GM12878 (cell line): ENCODE results near the gene NEK7. TPM values are rescaled to one million over a fixed set of nuclear protein-coding genes. Genes with fewer than 3 reads are reported as not detected.
"Not testable (repeated sequence)": the region's sequence is repeated elsewhere in the genome, so short reads cannot be mapped to it uniquely, and the experiment has no call there.

Experiments
- ATAC-seq: fragments of 200-7000 bp; cut with Tn5 transposase; 3 replicates; pipeline ENCODE4 v1.9.1; 2020; ENCODE audit warnings: mild to moderate bottlenecking, moderate library complexity
- BruUV-seq: library from RNA; stranded (reverse); fragments of 400-500 nt; replicated peaks from 2 replicates; lab custom pipeline; 2021; lab: Mats Ljungman, UMichigan
- CTCF ChIA-PET: fragments of 300-600 bp; sonication (Branson Sonifier 250); formaldehyde crosslinking; extraction: SDS; loops from one replicate; lab custom pipeline; 2021; ENCODE audit warnings: inconsistent platforms; lab: Yijun Ruan, JAX
- POLR2A ChIA-PET: fragments of 350-600 bp; formaldehyde crosslinking; extraction: SDS; loops from one replicate; lab custom pipeline; 2021; ENCODE audit warnings: inconsistent platforms; lab: Charles Lee
- RAD21 ChIA-PET: fragments of 300-600 bp; sonication (Branson Sonifier 250); formaldehyde crosslinking; loops from one replicate; lab custom pipeline; 2023; ENCODE audit warnings: antibody characterized with exemption; ENCODE audit not compliant: unreplicated experiment; lab: Charles Lee
- SMC1A ChIA-PET: fragments of 300-600 bp; sonication (Branson Sonifier 250); formaldehyde crosslinking; loops from one replicate; lab custom pipeline; 2023; ENCODE audit not compliant: unreplicated experiment, uncharacterized antibody; lab: Charles Lee
- DNase-seq: peaks from one replicate; pipeline ENCODE4 v3.0.0-alpha.2; 2011; ENCODE audit warnings: low read depth, low spot score
- FAIRE-seq: peaks from 3 replicates; lab custom pipeline; 2011; peaks lifted over from hg19 to GRCh38; lab: Jason Lieb, UNC
- H2AFZ ChIP-seq: 2 replicates; pipeline ENCODE4 v1.6.0; 2011; ENCODE audit warnings: low read depth, low read length, control low read depth; ENCODE audit not compliant: control insufficient read depth
- H3K27ac ChIP-seq: 2 replicates; pipeline ENCODE4 v1.5.1; 2011; ENCODE audit warnings: control low read depth; ENCODE audit not compliant: control insufficient read depth, insufficient read depth
- H3K27me3 ChIP-seq, 2 experiments: replicated peaks in 1 of 2; 2 replicates each; pipeline versions ENCODE4 v1.6.0 to v1.6.1; 2011; ENCODE audit warnings: low read length in 1 of 2; ENCODE audit not compliant: control insufficient read depth in 2 of 2, insufficient read depth in 2 of 2
- H3K36me3 ChIP-seq, 2 experiments: 2 replicates each; pipeline ENCODE4 v1.5.1; 2011; ENCODE audit warnings: low read length in 1 of 2; ENCODE audit not compliant: control insufficient read depth in 2 of 2, insufficient read depth in 2 of 2
- H3K4me1 ChIP-seq: 2 replicates; pipeline ENCODE4 v1.6.1; 2011; ENCODE audit warnings: mild to moderate bottlenecking, low read length, moderate library complexity, mixed read lengths; ENCODE audit not compliant: control insufficient read depth, insufficient read depth
- H3K4me2 ChIP-seq: 2 replicates; pipeline ENCODE4 v1.6.0; 2011; ENCODE audit warnings: control low read depth; ENCODE audit not compliant: control insufficient read depth, insufficient read depth
- H3K4me3 ChIP-seq: fragments of 200-600 bp; sonication (generic); 2 replicates; pipeline ENCODE4 v1.5.1; 2016
- H3K79me2 ChIP-seq: 2 replicates; pipeline ENCODE4 v1.6.0; 2011; ENCODE audit warnings: low read length; ENCODE audit not compliant: control insufficient read depth, insufficient read depth
- H3K9ac ChIP-seq: 2 replicates; pipeline ENCODE4 v1.8.0; 2011; ENCODE audit warnings: low read length, control low read depth, mixed read lengths; ENCODE audit not compliant: control insufficient read depth, insufficient read depth
- H3K9me3 ChIP-seq: replicated peaks from 3 replicates; pipeline ENCODE4 v1.5.1; 2011; ENCODE audit warnings: mild to moderate bottlenecking, low read length; ENCODE audit not compliant: control insufficient read depth, insufficient read depth
- H4K20me1 ChIP-seq: 2 replicates; pipeline ENCODE4 v1.6.0; 2011; ENCODE audit not compliant: control insufficient read depth, insufficient read depth
- ATF7 ChIP-seq: fragments of 450-650 bp; IDR thresholded peaks from 2 replicates; pipeline ENCODE4 v1.6.1; 2016; ENCODE audit warnings: low read depth, mild to moderate bottlenecking
- BRCA1 ChIP-seq: IDR thresholded peaks from 2 replicates; pipeline ENCODE4 v1.6.1; 2011; ENCODE audit warnings: low read depth, low read length, improper control_type of control experiment
- MTA3 ChIP-seq: IDR thresholded peaks from 2 replicates; pipeline ENCODE4 v1.6.1; 2012; ENCODE audit warnings: low read length, inconsistent platforms, borderline replicate concordance
- WGBS: methylation state at CpG from one replicate; pipeline ENCODE4 v1.1.6; 2016; ENCODE audit warnings: low lambda C conversion rate; ENCODE audit not compliant: insufficient replicate concordance, insufficient coverage; ENCODE audit errors: missing lambda C conversion rate; 5-methylcytosine and 5-hydroxymethylcytosine counted together
- in situ Hi-C: fragments of 300-500 bp; cut with MboI; formaldehyde crosslinking; loops from 9 replicates; pipeline ENCODE4 v1.14.3; 2018; ENCODE audit warnings: mixed read lengths
- intact Hi-C: fragments of 100-400 bp; cut with micrococcal nuclease; formaldehyde crosslinking; loops from one replicate; pipeline ENCODE4 v1.14.2; 2022; ENCODE audit not compliant: unreplicated experiment
- polyA plus RNA-seq, 11 experiments: library from polyadenylated mRNA; depleted of rRNA in 4 of 11; unstranded in 6 of 11; stranded (reverse) in 5 of 11; fragments of >200 nt; fragmentation: Nextera tagmentation in 4 of 11; fragmentation: Illumina TruSeq in 1 of 11; extraction: Ambion mirVana in 4 of 11; extraction: Trizol in 1 of 11; gene quantifications; 1 replicate in 1 of 11; 2 replicates in 10 of 11; pipeline versions ENCODE4 v1.2.1 to v1.2.3, GENCODE V29; 2011 to 2016; ENCODE audit warnings: inconsistent platforms in 2 of 11, missing spikeins in 2 of 11, low read depth in 1 of 11
- total RNA-seq, 4 experiments: library from RNA; depleted of rRNA in 3 of 4; stranded (reverse); fragments of >200 nt in 3 of 4; fragmentation: Illumina TruSeq in 1 of 4; extraction: Trizol in 1 of 4; gene quantifications; 2 replicates each; pipeline versions ENCODE4 v1.2.1 to v1.2.3, GENCODE V29; 2013 to 2021
- TF ChIP-seq, protein P1 (sequence below): fragments of 450-650 bp; formaldehyde crosslinking; IDR thresholded peaks from 2 replicates; pipeline ENCODE4 v1.4.0; 2022; ENCODE audit warnings: mild to moderate bottlenecking, moderate library complexity

NEK7 gene
- total and polyA plus RNA-seq, 10 of the 15 experiments (the other 5 are each of a cell fraction or from before 2014, with no cell fraction given) = 9.4 to 77.7 (median 24.0) TPM

GRCh38 chr1:198128533-198128932, 28.3 kb upstream of the NEK7 start (continued):
- TF ChIP-seq, protein P1, sequence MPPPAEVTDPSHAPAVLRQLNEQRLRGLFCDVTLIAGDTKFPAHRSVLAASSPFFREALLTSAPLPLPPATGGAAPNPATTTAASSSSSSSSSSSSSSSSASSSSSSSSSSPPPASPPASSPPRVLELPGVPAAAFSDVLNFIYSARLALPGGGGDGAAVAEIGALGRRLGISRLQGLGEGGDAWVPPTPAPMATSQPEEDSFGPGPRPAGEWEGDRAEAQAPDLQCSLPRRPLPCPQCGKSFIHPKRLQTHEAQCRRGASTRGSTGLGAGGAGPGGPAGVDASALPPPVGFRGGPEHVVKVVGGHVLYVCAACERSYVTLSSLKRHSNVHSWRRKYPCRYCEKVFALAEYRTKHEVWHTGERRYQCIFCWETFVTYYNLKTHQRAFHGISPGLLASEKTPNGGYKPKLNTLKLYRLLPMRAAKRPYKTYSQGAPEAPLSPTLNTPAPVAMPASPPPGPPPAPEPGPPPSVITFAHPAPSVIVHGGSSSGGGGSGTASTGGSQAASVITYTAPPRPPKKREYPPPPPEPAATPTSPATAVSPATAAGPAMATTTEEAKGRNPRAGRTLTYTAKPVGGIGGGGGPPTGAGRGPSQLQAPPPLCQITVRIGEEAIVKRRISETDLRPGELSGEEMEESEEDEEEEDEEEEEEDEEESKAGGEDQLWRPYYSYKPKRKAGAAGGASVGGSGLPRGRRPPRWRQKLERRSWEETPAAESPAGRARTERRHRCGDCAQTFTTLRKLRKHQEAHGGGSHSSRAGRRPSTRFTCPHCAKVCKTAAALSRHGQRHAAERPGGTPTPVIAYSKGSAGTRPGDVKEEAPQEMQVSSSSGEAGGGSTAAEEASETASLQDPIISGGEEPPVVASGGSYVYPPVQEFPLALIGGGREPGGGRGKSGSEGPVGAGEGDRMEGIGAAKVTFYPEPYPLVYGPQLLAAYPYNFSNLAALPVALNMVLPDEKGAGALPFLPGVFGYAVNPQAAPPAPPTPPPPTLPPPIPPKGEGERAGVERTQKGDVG (CRISPR knock-in tag) = no peak
- TF ChIP-seq MTA3 (no peak), BRCA1 (no peak), ATF7 (no peak)
- TF ChIP-seq, all 136 proteins: peak for 0

DNA sequence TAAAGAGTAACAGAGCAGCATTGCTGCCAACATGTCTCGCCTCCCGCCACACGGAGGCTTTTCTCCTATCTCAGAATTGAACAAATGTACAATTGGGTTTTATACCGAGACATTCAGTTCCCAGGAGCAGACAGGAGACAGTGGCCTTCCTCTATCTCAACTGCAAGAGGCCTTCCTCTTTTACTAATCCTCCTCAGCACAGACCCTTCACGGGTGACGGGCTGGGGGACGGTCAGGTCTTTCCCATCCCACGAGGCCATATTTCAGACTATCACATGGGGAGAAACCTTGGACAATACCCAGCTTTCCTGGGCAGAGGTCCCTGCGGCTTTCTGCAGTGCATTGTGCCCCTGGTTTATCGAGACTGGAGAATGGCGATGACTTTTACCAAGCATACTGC, 26.7 kb upstream of the NEK7 start:
- H3K4me1 ChIP-seq, H3K4me3 ChIP-seq, H3K27ac ChIP-seq, H3K36me3 ChIP-seq, H3K27me3 ChIP-seq, BruUV-seq, H3K4me2 ChIP-seq, H3K9me3 ChIP-seq, intact Hi-C loops, RAD21 ChIA-PET, H3K9ac ChIP-seq, ATAC-seq, H2AFZ ChIP-seq, FAIRE-seq, H3K79me2 ChIP-seq, POLR2A ChIA-PET, H4K20me1 ChIP-seq, DNase-seq, in situ Hi-C loops: not testable (repeated sequence)
- ChIA-PET SMC1A (interaction anchor here (1.3 kb wide), 1 partner anchor 29 kb away, joined by 3 read pairs; no protein-coding TSS in a partner anchor), CTCF (interaction anchor here (0.9 to 1.4 kb wide), 2 partner anchors 10 to 42 kb away, joined by 3 to 4 read pairs; no protein-coding TSS in a partner anchor)
- WGBS = 56% methylated on average over 11 of the region's 11 CpGs
